SK-N-SH treated with all-trans-retinoic acid at 6 μM for 48 hours (cell line): Measurements from ENCODE around the gene ADI1.

ENCODE experiments used
- ATAC-seq: fragments of 200-7000 bp; cut with Tn5 transposase; 3 replicates; pipeline ENCODE4 v1.9.1; 2020; ENCODE audit warnings: mild to moderate bottlenecking, moderate library complexity
- ARNTL ChIP-seq: fragments of 450-650 bp; formaldehyde crosslinking; IDR thresholded peaks from 2 replicates; pipeline ENCODE4 v1.5.0; 2020; ENCODE audit warnings: low read depth, mild to moderate bottlenecking, moderate library complexity, borderline replicate concordance
- BACH2 ChIP-seq: fragments of 250-450 bp; sonication (Bioruptor Pico); IDR thresholded peaks from 2 replicates; pipeline ENCODE4 v1.9.0; 2021; ENCODE audit warnings: mild to moderate bottlenecking, borderline replicate concordance
- CREB5 ChIP-seq: fragments of 250-450 bp; sonication (Bioruptor Pico); IDR thresholded peaks from 2 replicates; pipeline ENCODE4 v1.5.1; 2020; ENCODE audit warnings: low read depth, mild to moderate bottlenecking, moderate library complexity
- CSDC2 ChIP-seq: fragments of 250-450 bp; sonication (Bioruptor Pico); IDR thresholded peaks from 2 replicates; pipeline ENCODE4 v1.5.0; 2020; ENCODE audit warnings: mild to moderate bottlenecking, moderate library complexity
- ESRRG ChIP-seq: fragments of 250-450 bp; sonication (Bioruptor Pico); IDR thresholded peaks from 2 replicates; pipeline ENCODE4 v1.6.1; 2021; ENCODE audit warnings: mild to moderate bottlenecking
- GLIS3 ChIP-seq: fragments of 250-450 bp; sonication (Bioruptor Pico); IDR thresholded peaks from 2 replicates; pipeline ENCODE4 v1.5.0; 2020; ENCODE audit warnings: mild to moderate bottlenecking, moderate library complexity
- OSR1 ChIP-seq: fragments of 250-450 bp; sonication (Bioruptor Pico); IDR thresholded peaks from 2 replicates; pipeline ENCODE4 v1.8.0; 2022; ENCODE audit warnings: moderate library complexity, mild to moderate bottlenecking, inconsistent platforms
- POU6F1 ChIP-seq: fragments of 250-450 bp; sonication (Bioruptor Pico); IDR thresholded peaks from 2 replicates; pipeline ENCODE4 v1.8.0; 2021; ENCODE audit warnings: low read depth, mild to moderate bottlenecking, moderate library complexity, borderline replicate concordance
- PPARA ChIP-seq: fragments of 250-450 bp; sonication (Bioruptor Pico); IDR thresholded peaks from 2 replicates; pipeline ENCODE4 v1.5.0; 2020; ENCODE audit warnings: mild to moderate bottlenecking, borderline replicate concordance
- SNAI2 ChIP-seq: fragments of 250-450 bp; sonication (Bioruptor Pico); IDR thresholded peaks from 2 replicates; pipeline ENCODE4 v1.5.0; 2020; ENCODE audit warnings: mild to moderate bottlenecking, moderate library complexity
- TCF4 ChIP-seq: fragments of 250-450 bp; sonication (Bioruptor Pico); IDR thresholded peaks from 2 replicates; pipeline ENCODE4 v1.8.0; 2021; ENCODE audit warnings: mild to moderate bottlenecking, moderate library complexity, borderline replicate concordance
- TOX ChIP-seq: fragments of 250-450 bp; sonication (Bioruptor Pico); IDR thresholded peaks from 2 replicates; pipeline ENCODE4 v1.8.0; 2021; ENCODE audit warnings: mild to moderate bottlenecking, moderate library complexity, borderline replicate concordance
- ZC3H10 ChIP-seq: fragments of 250-450 bp; sonication (Bioruptor Pico); IDR thresholded peaks from 2 replicates; pipeline ENCODE4 v1.5.1; 2021; ENCODE audit warnings: mild to moderate bottlenecking, moderate library complexity
- ZFP3 ChIP-seq: fragments of 250-450 bp; sonication (Bioruptor Pico); IDR thresholded peaks from 2 replicates; pipeline ENCODE4 v1.5.0; 2020; ENCODE audit warnings: mild to moderate bottlenecking, moderate library complexity
- ZFP30 ChIP-seq: fragments of 450-650 bp; formaldehyde crosslinking; IDR thresholded peaks from 2 replicates; pipeline ENCODE4 v1.5.0; 2022; ENCODE audit warnings: mild to moderate bottlenecking, moderate library complexity
- ZNF565 ChIP-seq: fragments of 450-650 bp; formaldehyde crosslinking; conservative IDR thresholded peaks from 2 replicates; pipeline ENCODE4 v1.5.0; 2020; ENCODE audit warnings: low read depth, mild to moderate bottlenecking, moderate library complexity
- ZNF70 ChIP-seq: fragments of 450-650 bp; formaldehyde crosslinking; IDR thresholded peaks from 2 replicates; pipeline ENCODE4 v1.5.0; 2020; ENCODE audit warnings: mild to moderate bottlenecking, moderate library complexity
- ZNF8 ChIP-seq: fragments of 450-650 bp; formaldehyde crosslinking; IDR thresholded peaks from 2 replicates; pipeline ENCODE4 v1.5.0; 2020; ENCODE audit warnings: mild to moderate bottlenecking, moderate library complexity
- TF ChIP-seq, protein P1 (sequence below): fragments of 250-450 bp; sonication (Bioruptor Pico); IDR thresholded peaks from 2 replicates; pipeline ENCODE4 v1.5.1; 2021; ENCODE audit warnings: mild to moderate bottlenecking, moderate library complexity

Gene ADI1

GRCh38 chr2:3491716-3492474 lies 27.4 kb downstream of the ADI1 start:
- TF ChIP-seq ZNF8 (CRISPR knock-in tag) = no peak
- TF ChIP-seq TCF4 (CRISPR knock-in tag) = no peak
- TF ChIP-seq CSDC2 (CRISPR knock-in tag) = no peak
- TF ChIP-seq TOX (CRISPR knock-in tag) = no peak
- no peak for TF ChIP-seq ZC3H10 (CRISPR knock-in tag)
- no peak for TF ChIP-seq ESRRG (CRISPR knock-in tag)
- TF ChIP-seq, protein P1, sequence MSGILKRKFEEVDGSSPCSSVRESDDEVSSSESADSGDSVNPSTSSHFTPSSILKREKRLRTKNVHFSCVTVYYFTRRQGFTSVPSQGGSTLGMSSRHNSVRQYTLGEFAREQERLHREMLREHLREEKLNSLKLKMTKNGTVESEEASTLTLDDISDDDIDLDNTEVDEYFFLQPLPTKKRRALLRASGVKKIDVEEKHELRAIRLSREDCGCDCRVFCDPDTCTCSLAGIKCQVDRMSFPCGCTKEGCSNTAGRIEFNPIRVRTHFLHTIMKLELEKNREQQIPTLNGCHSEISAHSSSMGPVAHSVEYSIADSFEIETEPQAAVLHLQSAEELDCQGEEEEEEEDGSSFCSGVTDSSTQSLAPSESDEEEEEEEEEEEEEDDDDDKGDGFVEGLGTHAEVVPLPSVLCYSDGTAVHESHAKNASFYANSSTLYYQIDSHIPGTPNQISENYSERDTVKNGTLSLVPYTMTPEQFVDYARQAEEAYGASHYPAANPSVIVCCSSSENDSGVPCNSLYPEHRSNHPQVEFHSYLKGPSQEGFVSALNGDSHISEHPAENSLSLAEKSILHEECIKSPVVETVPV (CRISPR knock-in tag) = no peak
- TF ChIP-seq OSR1 (CRISPR knock-in tag) = no peak
- no peak for TF ChIP-seq ARNTL (CRISPR knock-in tag)
- TF ChIP-seq BACH2 (CRISPR knock-in tag) = no peak
- no peak for TF ChIP-seq SNAI2 (CRISPR knock-in tag)
- no peak for TF ChIP-seq CREB5 (CRISPR knock-in tag)
- no peak for TF ChIP-seq ZFP3
- ATAC-seq = no peak

DNA sequence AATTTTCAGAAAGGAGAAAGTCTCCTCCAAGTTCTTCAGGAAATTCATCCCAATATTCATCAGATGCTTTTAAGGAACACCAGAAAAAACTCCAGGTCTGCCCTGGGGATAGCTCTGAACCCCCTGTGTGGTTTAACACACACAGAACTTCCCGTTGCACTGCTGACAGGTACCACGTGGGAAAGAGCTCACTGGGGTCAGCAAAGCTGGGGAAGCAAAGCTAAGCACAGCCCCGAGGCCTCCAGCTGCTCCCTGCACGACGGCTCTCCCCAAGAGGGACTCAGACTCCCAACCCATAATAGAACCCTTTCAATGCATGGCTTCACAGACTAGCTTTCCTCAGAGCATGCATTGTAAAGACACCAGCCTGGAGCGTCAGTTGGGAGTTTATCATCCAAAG lies 28.0 kb downstream of the ADI1 start:
- no peak for TF ChIP-seq ZFP30
- no peak for TF ChIP-seq CSDC2 (CRISPR knock-in tag)
- TF ChIP-seq, protein P1 (CRISPR knock-in tag) = no peak
- TF ChIP-seq ZNF70 (CRISPR knock-in tag) = no peak
- no peak for TF ChIP-seq ESRRG (CRISPR knock-in tag)
- no peak for TF ChIP-seq OSR1 (CRISPR knock-in tag)
- TF ChIP-seq ZC3H10 (CRISPR knock-in tag) = no peak
- TF ChIP-seq ZFP3 = no peak
- no peak for TF ChIP-seq SNAI2 (CRISPR knock-in tag)
- TF ChIP-seq POU6F1 (CRISPR knock-in tag) = no peak
- no peak for TF ChIP-seq ZNF565
- TF ChIP-seq, all 23 proteins: peak for 0
- ATAC-seq = no peak

DNA sequence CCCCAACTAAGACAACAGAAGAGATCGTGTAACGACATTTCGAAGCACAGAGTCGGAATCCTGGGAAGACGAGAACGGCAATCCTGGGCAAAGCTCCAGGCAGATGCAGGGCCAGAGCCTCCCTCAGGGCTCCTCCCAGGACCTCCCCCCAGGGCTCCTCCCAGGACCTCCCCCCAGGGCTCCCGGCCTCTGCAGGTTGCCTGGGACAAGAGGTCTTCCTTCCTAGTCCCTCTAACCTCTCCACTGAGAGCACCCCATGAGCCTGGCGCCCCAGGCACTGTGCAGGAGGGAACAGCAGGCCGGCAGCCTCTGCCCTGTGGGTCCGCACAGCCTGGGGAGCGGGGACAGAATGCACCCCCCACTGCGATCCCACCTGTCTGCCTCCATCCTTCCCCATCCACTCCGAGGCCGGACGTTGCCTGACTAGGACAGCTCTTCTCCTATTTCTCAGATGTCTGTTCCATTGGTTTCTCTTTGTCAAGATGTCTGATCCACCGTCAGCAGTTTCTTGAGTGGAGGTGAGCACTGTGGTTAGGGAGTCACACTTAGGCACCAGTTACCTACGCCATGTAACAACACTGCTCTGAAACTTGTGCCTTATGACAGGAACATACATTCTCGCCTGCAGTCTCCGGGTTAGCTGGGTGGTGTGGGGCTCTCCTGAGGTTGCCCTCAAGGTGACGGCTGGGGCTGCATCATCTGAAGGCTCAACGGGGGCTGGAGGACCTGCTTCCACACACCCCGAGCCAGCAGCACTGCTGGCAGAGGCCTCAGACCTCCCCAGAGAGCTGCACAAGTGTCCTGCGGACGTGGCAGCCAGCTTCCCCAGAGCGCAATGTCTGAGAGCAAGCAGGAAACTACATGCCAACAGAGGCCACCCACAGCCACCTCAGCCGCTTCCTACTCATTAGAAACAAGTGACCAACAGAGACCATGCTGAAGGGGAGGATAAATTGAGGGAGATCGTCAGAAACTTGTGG lies 28.9 kb downstream of the ADI1 start:
- no peak for ATAC-seq
- TF ChIP-seq GLIS3 (CRISPR knock-in tag) (no peak), ZFP30 (no peak), PPARA (CRISPR knock-in tag) (no peak), ZNF565 (no peak), TOX (CRISPR knock-in tag) (no peak), POU6F1 (CRISPR knock-in tag) (no peak), CREB5 (CRISPR knock-in tag) (no peak), ESRRG (CRISPR knock-in tag) (no peak), ARNTL (CRISPR knock-in tag) (no peak), ZFP3 (no peak)
